OCI-LY7 (cell line): ENCODE data around the gene BUD23.

Source experiments
- CTCF ChIP-seq: fragments of 200-600 bp; sonication (generic); conservative IDR thresholded peaks from 2 replicates; pipeline ENCODE4 v1.5.1; 2014; ENCODE audit warnings: mild to moderate bottlenecking, antibody characterized with exemption, low read length, moderate library complexity, mixed read lengths
- EZH2phosphoT487 ChIP-seq: fragments of 200-600 bp; sonication (generic); IDR thresholded peaks from 2 replicates; pipeline ENCODE4 v1.6.1; 2018; ENCODE audit warnings: low read depth, borderline replicate concordance, mild to moderate bottlenecking, mixed run types, antibody characterized with exemption, low read length, moderate library complexity, mixed read lengths

GRCh38 chr7:73736885-73737284 lies 53.5 kb downstream of the BUD23 start:
- no peak for TF ChIP-seq CTCF
- no peak for TF ChIP-seq EZH2phosphoT487
